Neuronal stem cell (in vitro differentiated cells): Measurements from ENCODE around the gene CPNE5.

Experiments
- DNase-seq: peaks from one replicate; pipeline ENCODE4 v3.0.0-alpha.2; 2013; ENCODE audit warnings: low spot score
- H2AFZ ChIP-seq: one replicate; pipeline ENCODE4 v1.6.1; 2013; ENCODE audit warnings: mild to moderate bottlenecking, low read length, inconsistent platforms
- H2AK5ac ChIP-seq: 2 replicates; pipeline ENCODE4 v1.6.1; 2013; ENCODE audit warnings: low read depth, mild to moderate bottlenecking, inconsistent platforms, low read length, moderate library complexity, mixed read lengths
- H2BK120ac ChIP-seq: 2 replicates; pipeline ENCODE4 v1.6.1; 2013; ENCODE audit warnings: low read depth, mild to moderate bottlenecking, inconsistent platforms, low read length, moderate library complexity, mixed read lengths
- H2BK12ac ChIP-seq: one replicate; pipeline ENCODE4 v1.6.1; 2013; ENCODE audit warnings: low read length, inconsistent platforms
- H2BK15ac ChIP-seq: 2 replicates; pipeline ENCODE4 v1.6.1; 2013; ENCODE audit warnings: mild to moderate bottlenecking, low read length, inconsistent platforms, mixed read lengths
- H2BK5ac ChIP-seq: one replicate; pipeline ENCODE4 v1.6.1; 2013; ENCODE audit warnings: inconsistent platforms, mild to moderate bottlenecking, low read length, moderate library complexity
- H3K14ac ChIP-seq: one replicate; pipeline ENCODE4 v1.6.1; 2013; ENCODE audit warnings: low read length, inconsistent platforms
- H3K18ac ChIP-seq: 2 replicates; pipeline ENCODE4 v1.6.1; 2013; ENCODE audit warnings: low read length, inconsistent platforms
- H3K23ac ChIP-seq: 2 replicates; pipeline ENCODE4 v1.6.1; 2013; ENCODE audit warnings: low read depth, mild to moderate bottlenecking, mixed read lengths, low read length, inconsistent platforms; ENCODE audit not compliant: poor library complexity
- H3K27ac ChIP-seq: replicated peaks from 3 replicates; pipeline ENCODE4 v1.5.1; 2013; ENCODE audit warnings: low read length, inconsistent platforms
- H3K27me3 ChIP-seq, 3 experiments: 2 replicates each; pipeline ENCODE4 v1.6.1; 2013; ENCODE audit warnings: low read length in 3 of 3, mild to moderate bottlenecking in 2 of 3, inconsistent platforms in 1 of 3, low read depth in 1 of 3, mixed read lengths in 1 of 3, moderate library complexity in 1 of 3; ENCODE audit not compliant: control insufficient read depth in 3 of 3, insufficient read depth in 3 of 3
- H3K36me3 ChIP-seq, 2 donors: replicated peaks in 1 of 2; 2 replicates each; pipeline ENCODE4 v1.6.1; 2013; ENCODE audit warnings: low read length in 2 of 2; ENCODE audit not compliant: control insufficient read depth in 2 of 2, insufficient read depth in 2 of 2
- H3K4ac ChIP-seq: 2 replicates; pipeline ENCODE4 v1.6.1; 2013; ENCODE audit warnings: inconsistent platforms, mild to moderate bottlenecking, low read length, moderate library complexity
- H3K4me1 ChIP-seq, 2 donors: 1 replicate in 1 of 2; 2 replicates in 1 of 2; pipeline ENCODE4 v1.6.1; 2013; ENCODE audit warnings: low read length in 2 of 2, low read depth in 1 of 2; ENCODE audit not compliant: control insufficient read depth in 2 of 2, insufficient read depth in 1 of 2
- H3K4me2 ChIP-seq: one replicate; pipeline ENCODE4 v1.6.1; 2013; ENCODE audit warnings: mild to moderate bottlenecking, low read length, inconsistent platforms; ENCODE audit not compliant: insufficient read depth, poor library complexity, severe bottlenecking
- H3K4me3 ChIP-seq, 2 donors: 2 replicates each; pipeline ENCODE4 v1.5.1; 2013; ENCODE audit warnings: low read length in 2 of 2, mild to moderate bottlenecking in 2 of 2, inconsistent platforms in 1 of 2, moderate library complexity in 1 of 2
- H3K79me1 ChIP-seq: one replicate; pipeline ENCODE4 v1.6.1; 2013; ENCODE audit warnings: low read depth, mild to moderate bottlenecking, inconsistent platforms, low read length, moderate library complexity
- H3K9ac ChIP-seq: one replicate; pipeline ENCODE4 v1.6.1; 2013; ENCODE audit warnings: mild to moderate bottlenecking, low read depth, low read length, inconsistent platforms; ENCODE audit not compliant: poor library complexity
- H3K9me3 ChIP-seq, 2 donors: replicated peaks in 1 of 2; 2 replicates each; pipeline versions ENCODE3 to v1.6.1; 2013; ENCODE audit warnings: low read length in 2 of 2, mild to moderate bottlenecking in 2 of 2, inconsistent platforms in 1 of 2, low read depth in 1 of 2, mixed read lengths in 1 of 2, moderate library complexity in 1 of 2; ENCODE audit not compliant: control insufficient read depth in 2 of 2, insufficient read depth in 1 of 2
- H4K8ac ChIP-seq: one replicate; pipeline ENCODE4 v1.6.1; 2013; ENCODE audit warnings: low read depth, mild to moderate bottlenecking, inconsistent platforms, low read length, moderate library complexity
- H4K91ac ChIP-seq: one replicate; pipeline ENCODE4 v1.6.1; 2013; ENCODE audit warnings: low read length, low read depth, mild to moderate bottlenecking, inconsistent platforms; ENCODE audit not compliant: poor library complexity
- WGBS, 2 donors: extraction: QIAGEN DNeasy Blood & Tissue Kit; methylation state at CpG; one replicate each; pipeline ENCODE4 v1.1.7; 2013; ENCODE audit warnings: missing lambda C conversion rate in 2 of 2, mixed read lengths in 1 of 2; ENCODE audit not compliant: insufficient read length in 2 of 2, insufficient replicate concordance in 1 of 2; ENCODE audit errors: extremely low coverage in 2 of 2; 5-methylcytosine and 5-hydroxymethylcytosine counted together

The CPNE5 gene

GRCh38 chr6:36701401-36701991, 137.7 kb downstream of the CPNE5 start:
- no peak overlapping the region for H3K4ac ChIP-seq
- no peak for DNase-seq
- no peak overlapping the region for H2BK5ac ChIP-seq
- no peak overlapping the region for H4K91ac ChIP-seq
- H2BK12ac ChIP-seq = no peak overlapping the region
- no peaks in the 10 kb centered on the region for H3K4me1 ChIP-seq
- H3K27me3 ChIP-seq = peaks cover 0 to 44% (median 0%) of the 10 kb centered on the region in 3 experiments
- no peak overlapping the region for H3K27ac ChIP-seq
- no peak overlapping the region for H3K18ac ChIP-seq
- no peak overlapping the region for H2BK15ac ChIP-seq
- H3K9ac ChIP-seq = no peak overlapping the region
- no peak overlapping the region for H3K4me2 ChIP-seq
- no peak overlapping the region for H2AFZ ChIP-seq
- no peaks in the 10 kb centered on the region for H3K36me3 ChIP-seq
- H3K79me1 ChIP-seq = no peaks in the 10 kb centered on the region
- H3K9me3 ChIP-seq = no peaks in the 10 kb centered on the region
- no peak overlapping the region for H3K23ac ChIP-seq
- H2AK5ac ChIP-seq = no peak overlapping the region
- H2BK120ac ChIP-seq = no peak overlapping the region
- no CpG with 5 or more reads among the region's 3 CpGs for WGBS, 2 donors
- H3K14ac ChIP-seq = no peak overlapping the region
- H3K4me3 ChIP-seq = no peak overlapping the region
- H4K8ac ChIP-seq = no peak overlapping the region

GRCh38 chr6:36700831-36701230, 138.4 kb downstream of the CPNE5 start:
- Histone ChIP-seq H3K18ac (no peak overlapping the region), H3K79me1 (no peaks in the 10 kb centered on the region), H3K4me1 (no peaks in the 10 kb centered on the region), H4K91ac (no peak overlapping the region), H2AFZ (no peak overlapping the region), H2BK5ac (no peak overlapping the region), H2BK15ac (no peak overlapping the region), H3K36me3 (no peaks in the 10 kb centered on the region), H3K4me3 (no peak overlapping the region), H2BK120ac (no peak overlapping the region), H3K4me2 (no peak overlapping the region), H3K27ac (no peak overlapping the region), H3K14ac (no peak overlapping the region), H4K8ac (no peak overlapping the region), H3K9me3 (no peaks in the 10 kb centered on the region), H2AK5ac (no peak overlapping the region), H3K23ac (no peak overlapping the region), H3K4ac (no peak overlapping the region), H3K9ac (no peak overlapping the region), H2BK12ac (no peak overlapping the region), H3K27me3 (peaks cover 0 to 37% (median 0%) of the 10 kb centered on the region in 3 experiments)
- WGBS, 2 donors = no CpG with 5 or more reads among the region's 3 CpGs
- no peak for DNase-seq

- no peaks in the 10 kb centered on the region for H3K4me1 ChIP-seq
- H3K9ac ChIP-seq = no peak overlapping the region
- no peak for DNase-seq
- no peak overlapping the region for H3K23ac ChIP-seq
- H3K9me3 ChIP-seq = no peaks in the 10 kb centered on the region
- H4K8ac ChIP-seq = no peak overlapping the region
- H4K91ac ChIP-seq = no peak overlapping the region
- H3K4me3 ChIP-seq = no peak overlapping the region
- H2AK5ac ChIP-seq = no peak overlapping the region
- no peak overlapping the region for H2AFZ ChIP-seq
- H3K4ac ChIP-seq = no peak overlapping the region
- no peak overlapping the region for H3K18ac ChIP-seq
- no peak overlapping the region for H3K4me2 ChIP-seq
- no peak overlapping the region for H2BK120ac ChIP-seq
- H3K36me3 ChIP-seq = no peaks in the 10 kb centered on the region
- peaks cover 0 to 33% (median 0%) of the 10 kb centered on the region in 3 experiments for H3K27me3 ChIP-seq
- no peak overlapping the region for H2BK15ac ChIP-seq
- H2BK5ac ChIP-seq = no peak overlapping the region
- no CpG with 5 or more reads among the region's 7 CpGs for WGBS, 2 donors
- H3K14ac ChIP-seq = no peak overlapping the region
- H3K27ac ChIP-seq = no peak overlapping the region
- H3K79me1 ChIP-seq = no peaks in the 10 kb centered on the region
- H2BK12ac ChIP-seq = no peak overlapping the region
These were observed 139.0 kb downstream of the CPNE5 start for GRCh38 chr6:36700071-36700812.

- no peak overlapping the region for H3K27ac ChIP-seq
- H3K36me3 ChIP-seq = no peaks in the 10 kb centered on the region
- H3K27me3 ChIP-seq = peaks cover 0 to 30% (median 0%) of the 10 kb centered on the region in 3 experiments
- H2BK120ac ChIP-seq = no peak overlapping the region
- no peak overlapping the region for H3K23ac ChIP-seq
- H3K4me2 ChIP-seq = no peak overlapping the region
- H2BK5ac ChIP-seq = no peak overlapping the region
- H3K4ac ChIP-seq = no peak overlapping the region
- H2AFZ ChIP-seq = no peak overlapping the region
- H3K79me1 ChIP-seq = no peaks in the 10 kb centered on the region
- no peak overlapping the region for H4K91ac ChIP-seq
- H3K18ac ChIP-seq = no peak overlapping the region
- no peak overlapping the region for H2BK15ac ChIP-seq
- H2BK12ac ChIP-seq = no peak overlapping the region
- WGBS, 2 donors = no CpG with 5 or more reads among the region's 7 CpGs
- H2AK5ac ChIP-seq = no peak overlapping the region
- no peak overlapping the region for H3K9ac ChIP-seq
- H3K4me1 ChIP-seq = no peaks in the 10 kb centered on the region
- no peak overlapping the region for H3K4me3 ChIP-seq
- H4K8ac ChIP-seq = no peak overlapping the region
- no peaks in the 10 kb centered on the region for H3K9me3 ChIP-seq
- DNase-seq = no peak
- no peak overlapping the region for H3K14ac ChIP-seq
These were observed 139.9 kb downstream of the CPNE5 start for GRCh38 chr6:36699348-36699747.
